GM12874 (cell line): ENCODE data around the gene HDAC6.

Experiments used
- CTCF ChIP-seq: IDR thresholded peaks from 2 replicates; pipeline ENCODE4 v1.5.1; 2011; ENCODE audit warnings: low read depth, mild to moderate bottlenecking, control low read depth, low read length, moderate library complexity; ENCODE audit not compliant: insufficient read depth

Gene HDAC6

GRCh38 chrX:48802089-48802904 is 430 bp downstream of the HDAC6 start:
- TF ChIP-seq CTCF = no peak

- no peak for TF ChIP-seq CTCF
Measured at GRCh38 chrX:48802905-48803200, 986 bp downstream of the HDAC6 start.

GRCh38 chrX:48806081-48806480 is 4.2 kb downstream of the HDAC6 start:
- TF ChIP-seq CTCF = no peak

GRCh38 chrX:48813644-48814043 is 11.8 kb downstream of the HDAC6 start:
- TF ChIP-seq CTCF = no peak

DNA sequence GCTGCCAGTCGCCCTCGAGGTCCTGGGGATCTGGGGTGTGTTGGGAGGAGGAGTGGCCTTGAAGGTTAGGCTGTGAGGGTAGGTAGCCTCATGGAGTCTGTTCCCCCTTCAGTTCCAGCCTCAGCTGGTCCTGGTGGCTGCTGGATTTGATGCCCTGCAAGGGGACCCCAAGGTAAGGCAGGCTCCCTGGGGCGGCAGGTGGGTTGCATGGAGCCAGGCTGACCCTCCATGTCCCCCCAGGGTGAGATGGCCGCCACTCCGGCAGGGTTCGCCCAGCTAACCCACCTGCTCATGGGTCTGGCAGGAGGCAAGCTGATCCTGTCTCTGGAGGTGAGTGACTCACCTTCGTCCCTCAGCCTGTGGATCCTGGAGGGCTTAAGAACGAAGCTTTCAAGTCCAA is 12.9 kb downstream of the HDAC6 start:
- no peak for TF ChIP-seq CTCF

GRCh38 chrX:48815266-48815665 is 13.4 kb downstream of the HDAC6 start:
- TF ChIP-seq CTCF = no peak

- TF ChIP-seq CTCF = no peak
Measured at GRCh38 chrX:48816014-48816810, 14.3 kb downstream of the HDAC6 start.
